ENCODE results near the gene BCL2A1. TPM values are rescaled to one million over a fixed set of nuclear protein-coding genes. Genes with fewer than 3 reads are reported as not detected.

BCL2A1 gene
- polyA plus RNA-seq, 1 donor (not counting 4 experiments of a cell fraction or from before 2014, with no cell fraction given): 0.10 TPM

- dilution Hi-C loops (cut with MboI; ENCODE audit: extremely low pct_ligation_motif_present, low sequenced_read_pairs): no loop called here
- Histone ChIP-seq H2AFZ (ENCODE audit: control insufficient read depth, low read length) (no peak overlapping the region), H3K27ac (ENCODE audit: control insufficient read depth, insufficient read depth, low read length) (no peak overlapping the region), H3K9ac (ENCODE audit: control insufficient read depth, extremely low read depth, insufficient read depth, low read length) (no peak overlapping the region), H3K36me3 (ENCODE audit: control insufficient read depth in 2 of 2, extremely low read depth in 1 of 2, insufficient read depth in 2 of 2, low read length in 2 of 2) (no peaks in the 10 kb centered on the region), H3K4me1 (ENCODE audit: control insufficient read depth, extremely low read depth, insufficient read depth, low read length) (no peaks in the 10 kb centered on the region), H3K9me3 (ENCODE audit: control insufficient read depth, low read depth, low read length) (no peaks in the 10 kb centered on the region), H3K4me3 (ENCODE audit: control insufficient read depth in 2 of 3, extremely low read depth in 1 of 3, insufficient read depth in 2 of 3, low read depth in 1 of 3, low read length in 3 of 3) (no peak overlapping the region), H3K9me1 (ENCODE audit: control insufficient read depth, extremely low read depth, insufficient read depth, low read length) (no peaks in the 10 kb centered on the region), H4K20me1 (ENCODE audit: control insufficient read depth, extremely low read depth, insufficient read depth, low read length) (no peaks in the 10 kb centered on the region), H3K79me2 (ENCODE audit: control insufficient read depth, insufficient read depth, low read length) (no peaks in the 10 kb centered on the region), H3K27me3 (ENCODE audit: control insufficient read depth, extremely low read depth, insufficient read depth, low read length) (no peaks in the 10 kb centered on the region), H3K4me2 (ENCODE audit: control insufficient read depth, extremely low read depth, insufficient read depth, low read depth, low read length) (no peak overlapping the region)
- FAIRE-seq: no peak
- no peak for DNase-seq (ENCODE audit: low read depth, low spot score)
- TF ChIP-seq CTCF (optimal IDR thresholded peaks at IDR 0.05 in 1 of 3, IDR thresholded peaks at IDR 0.05 in 1 of 3, conservative IDR thresholded peaks at IDR 0.05 in 1 of 3; ENCODE audit: extremely low read depth in 1 of 3, insufficient read depth in 2 of 3, low read length in 3 of 3) (no peak), EZH2 (IDR thresholded peaks at IDR 0.05; ENCODE audit: low read length) (no peak)
Measured at GRCh38 chr15:80003934-80004472, 33.0 kb upstream of the BCL2A1 start.

- H3K9ac ChIP-seq (ENCODE audit: control insufficient read depth, extremely low read depth, insufficient read depth, low read length): no peak overlapping the region
- H3K79me2 ChIP-seq (ENCODE audit: control insufficient read depth, insufficient read depth, low read length): no peaks in the 10 kb centered on the region
- DNase-seq (ENCODE audit: low read depth, low spot score) (no peak), FAIRE-seq (no peak)
- dilution Hi-C loops (cut with MboI; ENCODE audit: extremely low pct_ligation_motif_present, low sequenced_read_pairs): no loop called here
- H3K4me1 ChIP-seq (ENCODE audit: control insufficient read depth, extremely low read depth, insufficient read depth, low read length): no peaks in the 10 kb centered on the region
- H3K27ac ChIP-seq (ENCODE audit: control insufficient read depth, insufficient read depth, low read length): no peak overlapping the region
- H4K20me1 ChIP-seq (ENCODE audit: control insufficient read depth, extremely low read depth, insufficient read depth, low read length): no peaks in the 10 kb centered on the region
- H3K36me3 ChIP-seq (ENCODE audit: control insufficient read depth in 2 of 2, extremely low read depth in 1 of 2, insufficient read depth in 2 of 2, low read length in 2 of 2): no peaks in the 10 kb centered on the region
- H3K9me1 ChIP-seq (ENCODE audit: control insufficient read depth, extremely low read depth, insufficient read depth, low read length): no peaks in the 10 kb centered on the region
- no peak for TF ChIP-seq EZH2 (IDR thresholded peaks at IDR 0.05; ENCODE audit: low read length)
- no peak for TF ChIP-seq CTCF (optimal IDR thresholded peaks at IDR 0.05 in 1 of 3, IDR thresholded peaks at IDR 0.05 in 1 of 3, conservative IDR thresholded peaks at IDR 0.05 in 1 of 3; ENCODE audit: extremely low read depth in 1 of 3, insufficient read depth in 2 of 3, low read length in 3 of 3)
- H3K4me2 ChIP-seq (ENCODE audit: control insufficient read depth, extremely low read depth, insufficient read depth, low read depth, low read length): no peak overlapping the region
- no peaks in the 10 kb centered on the region for H3K9me3 ChIP-seq (ENCODE audit: control insufficient read depth, low read depth, low read length)
- no peak overlapping the region for H3K4me3 ChIP-seq (ENCODE audit: control insufficient read depth in 2 of 3, extremely low read depth in 1 of 3, insufficient read depth in 2 of 3, low read depth in 1 of 3, low read length in 3 of 3)
- no peak overlapping the region for H2AFZ ChIP-seq (ENCODE audit: control insufficient read depth, low read length)
- no peaks in the 10 kb centered on the region for H3K27me3 ChIP-seq (ENCODE audit: control insufficient read depth, extremely low read depth, insufficient read depth, low read length)
Measured at GRCh38 chr15:80003171-80003570, 32.2 kb upstream of the BCL2A1 start.
